Mucosa of descending colon (tissue), 3 donors: ENCODE data around the gene TMCO4. TPM values are rescaled to one million over a fixed set of nuclear protein-coding genes. Genes with fewer than 3 reads are reported as not detected.

Source experiments
- ATAC-seq: fragments of 200-7000 bp; cut with Tn5 transposase; one replicate; pipeline ENCODE4 v1.9.1; 2020; ENCODE audit warnings: mild to moderate bottlenecking, moderate library complexity
- DNase-seq, 3 donors: peaks; one replicate each; pipeline ENCODE4 v3.0.0-alpha.2; 2020
- H3K36me3 ChIP-seq: fragments of 200-600 bp; one replicate; pipeline ENCODE4 v1.8.0; 2021; ENCODE audit warnings: low read depth, mild to moderate bottlenecking
- H3K4me1 ChIP-seq: fragments of 200-600 bp; one replicate; pipeline ENCODE4 v1.8.0; 2021; ENCODE audit warnings: low read depth, mild to moderate bottlenecking
- H3K4me3 ChIP-seq: fragments of 200-600 bp; one replicate; pipeline ENCODE4 v1.8.0; 2021; ENCODE audit warnings: mild to moderate bottlenecking
- H3K9me3 ChIP-seq: fragments of 200-600 bp; one replicate; pipeline ENCODE4 v1.8.0; 2021; ENCODE audit warnings: mild to moderate bottlenecking
- intact Hi-C, 2 donors: fragments of 100-400 bp; cut with DNase I in 1 of 2; cut with micrococcal nuclease in 1 of 2; formaldehyde crosslinking; loops; one replicate each; pipeline versions ENCODE4 v1.11.0 to v1.11.1; 2022; cut with DNase I, micrococcal nuclease
- total RNA-seq, 3 donors: library from RNA; stranded (reverse); fragmentation: NEBNext Ultra II Directional in 2 of 3; extraction: Animal tissue kit (Norgen Biotek cat#: 25700) in 2 of 3; gene quantifications; one replicate each; pipeline versions ENCODE4 v1.2.1 to v1.2.4, GENCODE V29; 2021 to 2023
- TF ChIP-seq, protein P1 (sequence below): fragments of 200-600 bp; IDR thresholded peaks from one replicate; pipeline ENCODE4 v1.8.0; 2022; ENCODE audit warnings: antibody characterized with exemption, mild to moderate bottlenecking
- donor health status: DM: no; HTN: no; CAD: no; lungs with moderate emphysema.
- donor health status: DM: no; HTN: no; CAD: no.
- donor health status: DM: no; HTN: yes; CAD: no.

TMCO4 gene
- total RNA-seq, 3 donors from 2014 or later = 27.9 to 42.8 (median 31.9) TPM

- Histone ChIP-seq H3K9me3 (no peaks in the 10 kb centered on the region), H3K36me3 (peaks cover 3% of the 10 kb centered on the region), H3K4me3 (no peak overlapping the region), H3K4me1 (peaks cover 10% of the 10 kb centered on the region)
- TF ChIP-seq, protein P1, sequence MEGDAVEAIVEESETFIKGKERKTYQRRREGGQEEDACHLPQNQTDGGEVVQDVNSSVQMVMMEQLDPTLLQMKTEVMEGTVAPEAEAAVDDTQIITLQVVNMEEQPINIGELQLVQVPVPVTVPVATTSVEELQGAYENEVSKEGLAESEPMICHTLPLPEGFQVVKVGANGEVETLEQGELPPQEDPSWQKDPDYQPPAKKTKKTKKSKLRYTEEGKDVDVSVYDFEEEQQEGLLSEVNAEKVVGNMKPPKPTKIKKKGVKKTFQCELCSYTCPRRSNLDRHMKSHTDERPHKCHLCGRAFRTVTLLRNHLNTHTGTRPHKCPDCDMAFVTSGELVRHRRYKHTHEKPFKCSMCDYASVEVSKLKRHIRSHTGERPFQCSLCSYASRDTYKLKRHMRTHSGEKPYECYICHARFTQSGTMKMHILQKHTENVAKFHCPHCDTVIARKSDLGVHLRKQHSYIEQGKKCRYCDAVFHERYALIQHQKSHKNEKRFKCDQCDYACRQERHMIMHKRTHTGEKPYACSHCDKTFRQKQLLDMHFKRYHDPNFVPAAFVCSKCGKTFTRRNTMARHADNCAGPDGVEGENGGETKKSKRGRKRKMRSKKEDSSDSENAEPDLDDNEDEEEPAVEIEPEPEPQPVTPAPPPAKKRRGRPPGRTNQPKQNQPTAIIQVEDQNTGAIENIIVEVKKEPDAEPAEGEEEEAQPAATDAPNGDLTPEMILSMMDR = no peak
- DNase-seq (peak; percentile 94 to 95 (median 94)), ATAC-seq (peak; percentile 63)
- intact Hi-C loops = loop anchor here in 1 of 2 donors (10.0 kb wide), 1 partner anchor 49 kb away; no protein-coding TSS in a partner anchor
These were observed 16.4 kb upstream of the TMCO4 start for GRCh38 chr1:19815801-19816736.

GRCh38 chr1:19814681-19815503 is 15.2 kb upstream of the TMCO4 start, which contains the start of gene RNF186:
TSS of gene RNF186 (minus strand) at chr1:19815283. CDS start at chr1:19815101, 182 bp downstream.
- intact Hi-C loops = loop anchor here in 1 of 2 donors (10.0 kb wide), 1 partner anchor 50 kb away; no protein-coding TSS in a partner anchor
- TF ChIP-seq, protein P1 = no peak
- Histone ChIP-seq H3K36me3 (peaks cover 3% of the 10 kb centered on the region), H3K4me3 (peak within 1 kb of the TSS; percentile 48), H3K9me3 (no peaks in the 10 kb centered on the region), H3K4me1 (peaks cover 10% of the 10 kb centered on the region)
- DNase-seq (peak; percentile 88 to 94 (median 89)), ATAC-seq (peak; percentile 71)

DNA sequence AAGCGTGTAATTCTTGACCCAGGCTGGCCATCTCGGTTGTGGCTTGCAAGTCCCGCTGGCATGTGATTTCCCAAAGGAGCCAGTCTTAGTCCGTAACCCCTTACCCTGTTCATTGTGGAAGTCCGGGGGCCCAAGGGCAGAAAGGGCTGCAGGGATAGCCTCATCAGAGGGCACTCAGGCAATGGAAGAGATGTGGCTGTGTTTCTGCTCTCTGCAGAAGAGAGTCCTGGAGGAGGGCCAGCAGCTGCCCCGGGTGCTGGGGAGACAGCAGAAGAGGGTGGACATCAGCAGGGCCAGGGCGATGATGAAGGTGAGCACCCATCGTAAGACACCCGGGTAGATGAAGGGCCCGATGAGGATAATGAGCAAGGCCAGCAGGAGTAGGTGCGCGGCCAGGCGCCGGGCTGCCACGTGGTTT is 14.5 kb upstream of the TMCO4 start:
- peak; percentile 2 for ATAC-seq
- Histone ChIP-seq H3K4me1 (peaks cover 10% of the 10 kb centered on the region), H3K36me3 (peaks cover 3% of the 10 kb centered on the region), H3K4me3 (peak overlapping the region; percentile 48), H3K9me3 (no peaks in the 10 kb centered on the region)
- TF ChIP-seq, protein P1 = no peak
- DNase-seq = peak in 1 of 3 donors; percentile 49
- intact Hi-C loops = loop anchor here in 1 of 2 donors (10.0 kb wide), 1 partner anchor 51 kb away; no protein-coding TSS in a partner anchor

- peaks cover 3% of the 10 kb centered on the region for H3K36me3 ChIP-seq
- peak overlapping the region; percentile 48 for H3K4me3 ChIP-seq
- TF ChIP-seq, protein P1 = no peak
- ATAC-seq = no peak
- intact Hi-C loops = loop anchor here in 1 of 2 donors (10.0 kb wide), 1 partner anchor 51 kb away; no protein-coding TSS in a partner anchor
- DNase-seq = no peak
- H3K9me3 ChIP-seq = no peaks in the 10 kb centered on the region
- H3K4me1 ChIP-seq = peaks cover 13% of the 10 kb centered on the region
These were observed 13.9 kb upstream of the TMCO4 start for GRCh38 chr1:19813643-19813960.

GRCh38 chr1:19812875-19813642 is 13.3 kb upstream of the TMCO4 start:
- DNase-seq = peak; percentile 68 to 81 (median 72)
- Histone ChIP-seq H3K4me1 (peaks cover 13% of the 10 kb centered on the region), H3K9me3 (no peaks in the 10 kb centered on the region), H3K4me3 (no peak overlapping the region), H3K36me3 (peaks cover 3% of the 10 kb centered on the region)
- peak; percentile 47 for ATAC-seq
- intact Hi-C loops = loop anchor here in 1 of 2 donors (10.0 kb wide), 1 partner anchor 52 kb away; no protein-coding TSS in a partner anchor
- TF ChIP-seq, protein P1 = no peak
